Motor neuron (in vitro differentiated cells): ENCODE measurements around the gene MRPL10. TPM values are rescaled to one million over a fixed set of nuclear protein-coding genes. Genes with fewer than 3 reads are reported as not detected.
"Not testable (repeated sequence)": the region's sequence is repeated elsewhere in the genome, so short reads cannot be mapped to it uniquely, and the experiment has no call there.

Experiments used
- ATAC-seq, 8 experiments: fragments of 200-7000 bp; cut with Tn5 transposase; replicated peaks in 6 of 8; 2 replicates each; pipeline ENCODE4 v1.8.0; 2021; ENCODE audit warnings: mild to moderate bottlenecking in 8 of 8, moderate library complexity in 8 of 8
- H3K27ac ChIP-seq, 2 donors: fragments of 250-450 bp; sonication (Bioruptor Pico); 2 replicates each; pipeline ENCODE4 v1.9.0; 2021; ENCODE audit warnings: antibody characterized with exemption in 2 of 2, mild to moderate bottlenecking in 2 of 2, moderate library complexity in 1 of 2
- H3K4me1 ChIP-seq, 2 donors: fragments of 250-450 bp; sonication (Bioruptor Pico); replicated peaks in 1 of 2; 2 replicates each; pipeline ENCODE4 v1.6.1; 2021; ENCODE audit warnings: antibody characterized with exemption in 2 of 2, mild to moderate bottlenecking in 2 of 2, moderate library complexity in 1 of 2
- H3K4me3 ChIP-seq, 5 donors: fragments of 250-450 bp; sonication (Bioruptor Pico); 2 replicates each; pipeline ENCODE4 v1.9.0; 2021; ENCODE audit warnings: antibody characterized with exemption in 5 of 5, mild to moderate bottlenecking in 5 of 5, moderate library complexity in 4 of 5
- WGBS, 10 experiments: fragments of 450-650 bp; shearing (Covaris generic); methylation state at CpG; one replicate each; pipeline ENCODE4 v1.0.0; 2022; 5-methylcytosine and 5-hydroxymethylcytosine counted together
- in situ Hi-C, 9 experiments: fragments of 400-800 bp; cut with MboI; loops; one replicate each; pipeline ENCODE4 v1.15.0; 2021; ENCODE audit warnings: low sequenced_read_pairs in 9 of 9, low pct_unique_long_range_greater_than_20kb in 2 of 9; ENCODE audit not compliant: unreplicated experiment in 9 of 9
- total RNA-seq, 8 experiments: library from RNA; unstranded; fragments of 300-600 nt; gene quantifications; 2 replicates each; pipeline versions ENCODE4 v1.2.3 to v1.2.4, GENCODE V29; 2022

The MRPL10 gene
- total RNA-seq, 8 experiments from 2014 or later, result 41.5 to 58.3 (median 46.3) TPM

DNA sequence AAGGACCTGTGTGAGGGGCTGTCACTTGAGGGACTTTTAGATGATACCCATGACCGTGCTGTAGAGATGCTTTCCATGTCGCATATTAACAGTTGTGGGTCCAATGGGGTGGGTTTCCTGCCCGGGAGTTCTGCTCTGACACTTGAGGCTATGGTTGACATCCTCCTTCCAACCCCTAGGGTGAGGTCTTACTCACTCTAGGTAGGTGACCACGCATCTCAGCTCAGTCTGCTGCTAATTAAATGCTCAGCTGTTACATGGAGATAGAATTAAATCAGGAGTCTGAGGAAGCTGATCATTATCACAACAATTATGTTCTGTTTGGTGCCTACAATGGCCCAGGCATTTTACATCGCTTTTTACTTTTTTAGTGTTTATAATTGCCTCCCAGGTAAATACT lies 49.9 kb downstream of the MRPL10 start:
- Histone ChIP-seq H3K4me3 (no peak overlapping the region), H3K27ac (no peak overlapping the region), H3K4me1 (no peaks in the 10 kb centered on the region)
- in situ Hi-C loops, result no loop called here
- WGBS, 10 experiments, result 0 to 60% (median 48%) methylated on average over 1 to 4 of the region's 5 CpGs; no CpG with 5 or more reads in 1 of the 10 experiments
- ATAC-seq, result no peak

DNA sequence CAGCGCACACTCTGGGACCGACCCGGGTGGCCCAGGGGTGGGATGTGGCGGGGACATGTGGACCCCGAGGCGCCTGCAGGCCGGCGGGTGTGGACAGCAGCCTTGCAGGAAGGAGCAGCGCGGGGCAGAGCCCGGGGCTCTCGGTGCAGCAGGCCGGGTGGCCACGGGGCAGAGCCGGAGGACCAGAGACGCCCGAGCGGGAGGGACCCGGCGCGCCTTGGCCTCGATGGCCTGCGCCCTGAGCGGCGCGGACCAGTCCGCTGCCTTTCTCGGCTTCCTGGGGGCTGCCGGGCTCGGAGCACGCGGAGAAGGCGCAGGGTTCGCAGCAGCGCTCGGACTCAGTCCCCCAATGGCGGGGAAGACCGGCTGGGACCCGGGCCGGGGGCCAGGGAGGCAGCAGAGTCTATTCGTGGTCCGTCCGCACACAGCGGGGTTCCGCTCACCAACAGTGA lies 53.1 kb downstream of the MRPL10 start:
- WGBS, 10 experiments, result 7 to 91% (median 85%) methylated on average over 6 to 7 of the region's 45 CpGs; no CpG with 5 or more reads in 6 of the 10 experiments
- Histone ChIP-seq H3K4me1 (no peaks in the 10 kb centered on the region), H3K27ac (no peak overlapping the region), H3K4me3 (no peak overlapping the region)
- ATAC-seq, result peak in 1 of 8 experiments; percentile 33
- in situ Hi-C loops, result no loop called here

DNA sequence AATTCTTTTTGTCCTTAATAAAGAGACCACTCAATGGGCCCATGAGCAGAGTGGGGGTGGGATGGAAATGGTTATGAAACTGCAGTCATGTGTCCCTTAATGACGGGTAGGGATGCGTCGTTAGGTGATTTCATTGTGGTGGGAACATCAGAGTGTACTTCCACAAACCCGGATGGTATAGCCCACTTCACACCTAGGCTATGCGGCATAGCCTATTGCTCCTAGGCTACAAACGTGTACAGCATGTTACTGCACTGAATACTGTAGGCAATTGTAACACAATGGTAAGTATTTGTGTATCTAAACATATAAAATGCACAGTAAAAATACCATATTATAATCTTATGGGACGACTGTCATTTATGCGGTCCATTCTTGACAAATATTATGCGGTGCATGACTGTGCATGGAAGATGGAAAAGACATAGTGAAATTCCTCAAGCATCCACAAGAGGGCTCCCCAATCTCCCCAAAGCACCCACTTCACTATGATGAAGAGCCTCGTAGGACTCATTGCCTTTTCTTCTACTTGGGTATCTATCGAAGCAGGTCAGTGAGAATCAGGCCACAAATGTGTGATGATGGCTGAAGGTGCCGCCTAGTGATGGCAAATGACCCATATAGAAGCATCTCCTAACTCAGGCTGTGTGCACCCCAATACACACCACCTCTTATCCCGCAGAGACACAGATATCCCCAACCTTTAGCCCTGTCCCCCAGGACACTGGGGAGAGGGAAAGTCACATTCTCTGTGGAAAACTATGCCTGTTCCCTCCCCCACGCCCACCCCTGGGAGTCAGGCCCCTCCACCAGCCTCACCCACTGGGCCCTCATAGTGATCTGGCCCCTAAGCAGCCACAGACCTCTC lies 54.8 kb downstream of the MRPL10 start:
- Histone ChIP-seq H3K4me3 (no peak overlapping the region), H3K27ac (no peak overlapping the region), H3K4me1 (no peaks in the 10 kb centered on the region)
- peak in 5 of 8 experiments; percentile 31 to 94 (median 90) for ATAC-seq
- in situ Hi-C loops, result no loop called here
- WGBS, 10 experiments, result 0 to 71% (median 24%) methylated on average over 1 to 11 of the region's 14 CpGs; no CpG with 5 or more reads in 1 of the 10 experiments

DNA sequence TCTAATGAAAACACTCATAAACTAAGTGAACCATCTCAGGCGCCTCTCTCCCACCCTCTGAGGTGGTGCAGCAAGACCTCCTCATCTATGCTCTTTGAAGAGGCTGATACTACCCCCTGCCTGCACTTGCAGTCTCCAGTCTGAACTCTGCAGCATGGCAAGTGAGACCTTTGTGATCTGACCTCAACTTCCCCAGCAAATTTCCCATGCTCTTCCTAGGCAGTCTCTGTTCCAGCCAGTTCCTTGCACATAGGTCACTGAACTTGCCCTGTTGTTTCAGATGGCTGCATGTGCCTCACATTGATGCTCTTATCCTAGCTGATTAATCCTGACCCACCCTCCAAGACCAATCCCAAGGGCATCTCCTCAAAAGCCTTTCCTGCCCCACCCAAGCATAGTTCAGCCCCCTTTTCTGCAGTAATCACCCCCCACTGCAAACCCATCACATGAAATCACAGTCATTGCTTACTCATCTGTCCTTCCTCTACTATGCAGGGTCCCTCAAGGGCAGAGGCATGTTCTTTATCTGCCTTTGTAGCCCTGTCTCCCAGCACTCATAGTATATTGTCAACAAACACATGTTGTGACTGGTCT lies 56.3 kb downstream of the MRPL10 start:
- ATAC-seq, result no peak
- in situ Hi-C loops, result no loop called here
- 10 to 29% methylated on average over 1 of the region's 1 CpG; no CpG with 5 or more reads in 8 of the 10 experiments for WGBS, 10 experiments
- H3K4me3 ChIP-seq, result no peak overlapping the region
- H3K27ac ChIP-seq, result no peak overlapping the region
- H3K4me1 ChIP-seq, result no peaks in the 10 kb centered on the region

DNA sequence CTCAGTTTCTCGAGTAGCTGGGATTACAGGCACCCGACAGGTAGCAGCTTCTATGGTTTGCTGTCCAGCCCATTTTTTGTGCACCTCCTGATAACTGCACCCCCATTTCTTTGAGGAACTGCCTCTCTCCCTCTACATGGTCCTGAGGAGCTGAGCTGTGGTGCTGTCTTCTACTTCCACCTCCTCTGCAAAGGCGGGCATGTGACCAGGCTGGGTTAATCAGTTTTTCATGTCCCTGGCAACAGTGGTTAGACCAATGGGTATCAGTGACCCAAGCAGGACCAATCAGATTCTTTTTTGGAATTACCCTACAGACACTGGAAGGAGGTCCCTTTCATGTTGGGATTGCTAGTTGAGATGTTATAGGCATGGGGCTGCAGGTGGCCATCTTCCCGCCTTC lies 57.0 kb downstream of the MRPL10 start:
- 23 to 80% (median 52%) methylated on average over 1 to 4 of the region's 4 CpGs; no CpG with 5 or more reads in 5 of the 10 experiments for WGBS, 10 experiments
- in situ Hi-C loops, result no loop called here
- no peak for ATAC-seq
- Histone ChIP-seq H3K4me1 (no peaks in the 10 kb centered on the region), H3K4me3 (no peak overlapping the region), H3K27ac (no peak overlapping the region)

DNA sequence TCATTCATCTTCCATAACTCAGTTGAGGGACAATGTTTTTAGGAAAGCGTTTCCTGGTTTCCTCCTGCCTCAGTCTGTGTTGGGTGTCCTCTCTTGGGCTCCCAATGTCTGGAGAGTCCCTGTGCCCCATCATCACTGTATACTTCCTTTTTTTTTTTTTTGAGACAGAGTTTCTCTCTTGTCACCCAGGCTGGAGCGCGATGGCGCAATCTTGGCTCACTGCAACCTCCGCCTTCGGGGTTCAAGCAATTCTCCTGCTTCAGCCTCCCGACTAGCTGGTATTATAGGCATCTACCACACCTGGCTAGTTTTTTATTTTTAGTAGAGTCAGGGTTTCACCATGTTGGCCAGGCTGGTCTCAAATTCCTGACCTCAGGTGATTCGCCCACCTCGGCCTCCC lies 57.7 kb downstream of the MRPL10 start:
- WGBS, 10 experiments, result 73 to 97% (median 84%) methylated on average over 4 to 8 of the region's 9 CpGs; no CpG with 5 or more reads in 2 of the 10 experiments
- H3K27ac ChIP-seq, ATAC-seq, H3K4me3 ChIP-seq, H3K4me1 ChIP-seq, in situ Hi-C loops: not testable (repeated sequence)

Other genes starting within 250 kb of the MRPL10 start
- gene KPNB1, start 181.6 kb downstream of the MRPL10 start, total RNA-seq, result 100 to 1,000 TPM in 7 of 8 experiments, 10 to 100 TPM in 1; 90.3 to 268 (median 127) TPM
- gene TBKBP1, start 137.4 kb downstream of the MRPL10 start, total RNA-seq, result 10 to 100 TPM in 7 of 8 experiments, 1 to 10 TPM in 1; 7.0 to 14.1 (median 10.8) TPM
- gene TBX21, start 98.3 kb downstream of the MRPL10 start, total RNA-seq, result under 1 TPM in 5 of 8 experiments, not detected in 3; 0.04 to 0.38 (median 0.14) TPM
- 10 to 100 TPM in 3 of 8 experiments, 1 to 10 TPM in 5; 2.2 to 16.6 (median 8.4) TPM for gene OSBPL7, start 9.7 kb downstream of the MRPL10 start, total RNA-seq
- gene LRRC46, start 129 bp upstream of the MRPL10 start, total RNA-seq, result 1 to 10 TPM in 5 of 8 experiments, under 1 TPM in 3; 0.27 to 5.2 (median 1.2) TPM
- 10 to 100 TPM; 10.8 to 38.6 (median 21.6) TPM for gene SCRN2, start 9.7 kb upstream of the MRPL10 start, total RNA-seq
- 1 to 10 TPM in 1 of 8 experiments, under 1 TPM in 7; 0.11 to 1.1 (median 0.27) TPM for gene SP6, start 19.6 kb upstream of the MRPL10 start, total RNA-seq
- 1 to 10 TPM; 1.4 to 6.9 (median 4.4) TPM for gene SP2, start 64.7 kb upstream of the MRPL10 start, total RNA-seq
- 10 to 100 TPM in 4 of 8 experiments, 1 to 10 TPM in 4; 7.3 to 54.6 (median 10.7) TPM for gene PNPO, start 110.0 kb upstream of the MRPL10 start, total RNA-seq
- gene PRR15L, start 126.3 kb upstream of the MRPL10 start, total RNA-seq, result 1 to 10 TPM in 2 of 8 experiments, under 1 TPM in 4, not detected in 2; 0.11 to 3.0 (median 0.40) TPM
- gene CDK5RAP3, start 139.6 kb upstream of the MRPL10 start, total RNA-seq, result 100 to 1,000 TPM in 6 of 8 experiments, 10 to 100 TPM in 2; 86.4 to 209 (median 118) TPM
- 100 to 1,000 TPM in 1 of 8 experiments, 10 to 100 TPM in 2, 1 to 10 TPM in 5; 1.7 to 156 (median 5.7) TPM for gene COPZ2, start 206.3 kb upstream of the MRPL10 start, total RNA-seq
- gene NFE2L1, start 216.8 kb upstream of the MRPL10 start, total RNA-seq, result 100 to 1,000 TPM in 4 of 8 experiments, 10 to 100 TPM in 4; 71.9 to 284 (median 99.4) TPM